Transverse colon (tissue), 3 donors: Measurements from ENCODE around the gene PARD6A.
"Not testable (repeated sequence)": the region's sequence is repeated elsewhere in the genome, so short reads cannot be mapped to it uniquely, and the experiment has no call there.

Source experiments
- CTCF ChIP-seq, 5 experiments: fragments of 200-600 bp in 3 of 5; fragments of 450-650 bp in 2 of 5; sonication (generic) in 3 of 5; IDR thresholded peaks; 1 replicate in 2 of 5; 2 replicates in 3 of 5; pipeline ENCODE4 v1.5.1; 2016 to 2017; ENCODE audit warnings: antibody characterized with exemption in 5 of 5, inconsistent platforms in 3 of 5, mild to moderate bottlenecking in 2 of 5, moderate library complexity in 1 of 5
- EP300 ChIP-seq: sonication (generic); formaldehyde crosslinking; IDR thresholded peaks from one replicate; pipeline ENCODE4 v1.6.1; 2017; ENCODE audit warnings: antibody characterized with exemption, low read depth
- POLR2A ChIP-seq: fragments of 450-650 bp; IDR thresholded peaks from one replicate; pipeline ENCODE4 v1.6.1; 2016; ENCODE audit warnings: antibody characterized with exemption, mild to moderate bottlenecking, moderate library complexity

- not testable (repeated sequence) for TF ChIP-seq CTCF (IDR thresholded peaks at IDR 0.05); POLR2A; EP300
Measured at GRCh38 chr16:67693517-67694285, 32.9 kb downstream of the PARD6A start.
